ENCODE data around the gene TAS1R3. TPM values are rescaled to one million over a fixed set of nuclear protein-coding genes. Genes with fewer than 3 reads are reported as not detected.
A peak's percentile ranks its signal among the peaks of the same experiment; 100 is the strongest.

The TAS1R3 gene
- total RNA-seq, 1 experiment from 2014 or later: 0.14 TPM

- no peaks in the 10 kb centered on the region for H3K27me3 ChIP-seq (ENCODE audit: control insufficient read depth, insufficient read depth, low read length)
- H3K4me3 ChIP-seq (ENCODE audit: insufficient read depth, low read depth, low read length): no peak overlapping the region
- no peaks in the 10 kb centered on the region; the same call in 1 of the 2 replicates for H3K36me3 ChIP-seq (replicated peaks; ENCODE audit: control insufficient read depth, insufficient read depth, low read length)
- DNase-seq: peak; percentile 72
These were observed 1.1 kb downstream of the TAS1R3 start for GRCh38 chr1:1332031-1332755.

GRCh38 chr1:1332774-1333480 lies 1.8 kb downstream of the TAS1R3 start:
- no peaks in the 10 kb centered on the region; the same call in 1 of the 2 replicates for H3K36me3 ChIP-seq (replicated peaks; ENCODE audit: control insufficient read depth, insufficient read depth, low read length)
- no peak overlapping the region for H3K4me3 ChIP-seq (ENCODE audit: insufficient read depth, low read depth, low read length)
- DNase-seq: peak; percentile 67
- H3K27me3 ChIP-seq (ENCODE audit: control insufficient read depth, insufficient read depth, low read length): no peaks in the 10 kb centered on the region

- Histone ChIP-seq H3K36me3 (replicated peaks; ENCODE audit: control insufficient read depth, insufficient read depth, low read length) (no peaks in the 10 kb centered on the region; the same call in 1 of the 2 replicates), H3K4me3 (ENCODE audit: insufficient read depth, low read depth, low read length) (no peak overlapping the region), H3K27me3 (ENCODE audit: control insufficient read depth, insufficient read depth, low read length) (no peaks in the 10 kb centered on the region)
- peak; percentile 68 for DNase-seq
These were observed 2.6 kb downstream of the TAS1R3 start for GRCh38 chr1:1333551-1334241.

DNA sequence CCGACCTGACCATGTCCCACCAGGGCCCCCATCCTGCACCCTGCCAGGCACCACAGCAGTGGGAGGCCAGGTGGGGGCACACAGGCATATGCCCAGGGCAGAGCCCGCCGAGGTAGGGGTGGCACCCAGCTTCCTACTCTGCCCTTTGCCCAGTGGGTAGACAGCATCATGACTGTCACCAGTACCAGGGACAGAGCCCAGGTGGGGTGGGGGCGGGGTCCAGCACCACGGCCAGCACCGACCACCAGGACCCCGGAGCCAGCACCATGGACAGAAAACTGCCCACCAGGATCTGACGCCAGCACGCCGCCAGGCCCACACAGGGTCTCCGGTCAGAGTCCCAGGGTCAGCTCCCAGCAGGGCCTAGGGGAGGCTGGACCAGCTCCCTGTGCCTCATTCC lies 3.8 kb downstream of the TAS1R3 start:
- peak; percentile 96 for DNase-seq
- H3K36me3 ChIP-seq (replicated peaks; ENCODE audit: control insufficient read depth, insufficient read depth, low read length): no peaks in the 10 kb centered on the region; the same call in 1 of the 2 replicates
- H3K27me3 ChIP-seq (ENCODE audit: control insufficient read depth, insufficient read depth, low read length): no peaks in the 10 kb centered on the region
- H3K4me3 ChIP-seq (ENCODE audit: insufficient read depth, low read depth, low read length): no peak overlapping the region

DNA sequence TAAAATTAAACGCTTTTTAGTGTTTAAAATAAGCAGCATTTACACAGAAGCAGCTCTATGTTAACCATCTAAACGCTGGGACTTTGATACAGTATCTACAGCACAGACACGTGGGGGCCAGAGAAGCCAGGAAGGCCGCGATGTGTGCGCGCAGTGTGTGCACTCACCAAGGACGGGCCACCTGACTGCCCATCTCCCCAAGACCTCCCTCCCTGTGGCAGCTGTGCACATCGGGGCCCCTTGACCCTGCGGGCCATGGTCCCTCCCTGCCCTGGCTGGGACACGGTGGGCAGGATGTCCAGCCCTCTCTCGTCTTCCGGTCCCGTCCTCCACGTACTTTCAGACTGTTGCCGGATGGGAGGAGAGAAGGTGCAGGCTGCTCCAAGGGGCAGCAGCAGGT lies 4.2 kb downstream of the TAS1R3 start:
- no peaks in the 10 kb centered on the region for H3K27me3 ChIP-seq (ENCODE audit: control insufficient read depth, insufficient read depth, low read length)
- DNase-seq: no peak
- no peaks in the 10 kb centered on the region; the same call in 1 of the 2 replicates for H3K36me3 ChIP-seq (replicated peaks; ENCODE audit: control insufficient read depth, insufficient read depth, low read length)
- H3K4me3 ChIP-seq (ENCODE audit: insufficient read depth, low read depth, low read length): no peak overlapping the region

- DNase-seq: peak; percentile 60
These were observed 4.7 kb downstream of the TAS1R3 start for GRCh38 chr1:1335792-1336248.

GRCh38 chr1:1336446-1336845 lies 5.4 kb downstream of the TAS1R3 start:
- Histone ChIP-seq H3K4me3 (ENCODE audit: insufficient read depth, low read depth, low read length) (no peak overlapping the region), H3K27me3 (ENCODE audit: control insufficient read depth, insufficient read depth, low read length) (no peaks in the 10 kb centered on the region), H3K36me3 (replicated peaks; ENCODE audit: control insufficient read depth, insufficient read depth, low read length) (peaks cover 8% of the 10 kb centered on the region)
- no peak for DNase-seq

More at GRCh38 chr1:1335792-1336248, 4.7 kb downstream of the TAS1R3 start:
- H3K27me3 ChIP-seq (ENCODE audit: control insufficient read depth, insufficient read depth, low read length): no peaks in the 10 kb centered on the region
- no peak overlapping the region for H3K4me3 ChIP-seq (ENCODE audit: insufficient read depth, low read depth, low read length)
- peaks cover 3% of the 10 kb centered on the region for H3K36me3 ChIP-seq (replicated peaks; ENCODE audit: control insufficient read depth, insufficient read depth, low read length)

- H3K36me3 ChIP-seq (replicated peaks; ENCODE audit: control insufficient read depth, insufficient read depth, low read length): peaks cover 9% of the 10 kb centered on the region
- no peaks in the 10 kb centered on the region for H3K27me3 ChIP-seq (ENCODE audit: control insufficient read depth, insufficient read depth, low read length)
- H3K4me3 ChIP-seq (ENCODE audit: insufficient read depth, low read depth, low read length): no peak overlapping the region
These were observed 6.1 kb downstream of the TAS1R3 start for GRCh38 chr1:1336931-1337792.

DNA sequence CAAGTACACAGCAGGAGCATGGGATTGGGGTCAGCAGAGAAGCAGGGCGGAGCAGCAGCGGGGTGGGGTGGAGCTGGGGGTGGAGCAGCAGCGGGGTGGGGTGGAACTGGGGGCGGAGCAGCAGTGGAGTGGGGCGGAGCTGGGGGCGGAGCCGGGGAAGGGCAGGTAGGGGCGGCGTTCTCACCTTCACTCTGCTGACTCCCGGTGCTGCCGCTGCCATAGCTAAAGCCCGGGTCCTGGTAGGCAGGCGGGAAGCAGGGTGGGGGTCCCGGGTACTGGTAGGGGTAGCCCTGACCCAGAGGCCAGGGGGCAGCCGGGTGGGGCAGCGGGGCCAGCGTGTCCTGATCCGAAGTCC lies 6.7 kb downstream of the TAS1R3 start:
- Histone ChIP-seq H3K36me3 (replicated peaks; ENCODE audit: control insufficient read depth, insufficient read depth, low read length) (peaks cover 9% of the 10 kb centered on the region), H3K27me3 (ENCODE audit: control insufficient read depth, insufficient read depth, low read length) (no peaks in the 10 kb centered on the region), H3K4me3 (ENCODE audit: insufficient read depth, low read depth, low read length) (no peak overlapping the region)
- peak; percentile 100 for DNase-seq

More at GRCh38 chr1:1336931-1337792, 6.1 kb downstream of the TAS1R3 start:
- DNase-seq: no peak

DNA sequence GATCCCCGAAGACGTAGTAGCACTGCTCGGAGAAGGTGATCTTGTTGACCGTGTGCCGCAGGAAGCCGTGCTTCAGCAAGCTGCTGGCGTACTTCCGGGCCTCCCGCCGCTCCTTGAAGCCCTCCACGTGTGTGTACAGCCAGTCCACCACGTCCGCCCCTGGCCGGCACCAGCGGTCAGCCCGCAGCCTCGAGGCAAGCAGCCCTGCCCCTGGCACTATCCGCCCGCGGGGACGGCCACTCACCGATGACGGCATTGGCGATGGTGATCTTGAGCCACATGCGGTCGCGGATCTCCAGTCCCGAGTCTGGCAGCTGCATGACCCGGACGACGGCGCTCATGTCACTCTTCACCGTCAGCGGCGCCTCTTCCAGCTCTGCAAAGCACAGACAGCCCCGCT lies 7.2 kb downstream of the TAS1R3 start:
- no peak for DNase-seq
- Histone ChIP-seq H3K36me3 (replicated peaks; ENCODE audit: control insufficient read depth, insufficient read depth, low read length) (peaks cover 9% of the 10 kb centered on the region), H3K4me3 (ENCODE audit: insufficient read depth, low read depth, low read length) (no peak overlapping the region), H3K27me3 (ENCODE audit: control insufficient read depth, insufficient read depth, low read length) (no peaks in the 10 kb centered on the region)

DNA sequence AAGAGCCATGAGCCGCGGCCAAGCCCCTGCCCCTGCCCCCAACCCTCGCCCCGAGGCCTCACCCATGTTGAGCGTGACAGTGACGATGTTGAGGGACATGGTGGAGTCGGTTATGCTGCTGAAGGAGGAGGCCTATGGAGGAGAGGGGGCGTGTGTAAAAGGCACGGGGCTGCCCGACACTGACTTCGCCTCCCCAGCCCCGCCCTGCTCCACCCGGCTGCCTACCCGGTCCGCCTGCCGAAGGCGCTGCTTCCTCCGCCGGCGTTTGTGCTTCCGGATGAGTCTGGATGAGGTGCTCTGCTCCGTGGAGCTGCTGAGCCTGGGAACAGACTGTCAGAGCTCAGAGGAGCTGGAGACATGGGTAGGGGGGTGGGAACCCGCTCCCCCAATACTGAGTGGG lies 9.1 kb downstream of the TAS1R3 start:
- peaks cover 9% of the 10 kb centered on the region for H3K36me3 ChIP-seq (replicated peaks; ENCODE audit: control insufficient read depth, insufficient read depth, low read length)
- no peaks in the 10 kb centered on the region for H3K27me3 ChIP-seq (ENCODE audit: control insufficient read depth, insufficient read depth, low read length)
- no peak for DNase-seq
- H3K4me3 ChIP-seq (ENCODE audit: insufficient read depth, low read depth, low read length): no peak overlapping the region

- H3K36me3 ChIP-seq (replicated peaks; ENCODE audit: control insufficient read depth, insufficient read depth, low read length): peaks cover 9% of the 10 kb centered on the region
- H3K4me3 ChIP-seq (ENCODE audit: insufficient read depth, low read depth, low read length): no peak overlapping the region
- DNase-seq: no peak
- no peaks in the 10 kb centered on the region for H3K27me3 ChIP-seq (ENCODE audit: control insufficient read depth, insufficient read depth, low read length)
These were observed 9.9 kb downstream of the TAS1R3 start for GRCh38 chr1:1340791-1341548.

- Histone ChIP-seq H3K36me3 (replicated peaks; ENCODE audit: control insufficient read depth, insufficient read depth, low read length) (peaks cover 9% of the 10 kb centered on the region), H3K27me3 (ENCODE audit: control insufficient read depth, insufficient read depth, low read length) (no peaks in the 10 kb centered on the region), H3K4me3 (ENCODE audit: insufficient read depth, low read depth, low read length) (no peak overlapping the region)
- no peak for DNase-seq
These were observed 10.5 kb downstream of the TAS1R3 start for GRCh38 chr1:1341549-1342021.

Measured in H7 (cell line).